COLO668 (cell line): ENCODE data around the gene RIMS4.
A peak's percentile ranks its signal among the peaks of the same experiment; 100 is the strongest.

Experiments
- DNase-seq: peaks from one replicate; lab custom pipeline; 2025; ENCODE audit not compliant: unreplicated experiment; lab: John Stamatoyannopoulos, UW

The RIMS4 gene

GRCh38 chr20:44723391-44723790 lies 87.0 kb downstream of the RIMS4 start:
- no peak for DNase-seq

- DNase-seq = no peak
Measured at GRCh38 chr20:44722990-44723389, 87.4 kb downstream of the RIMS4 start.

GRCh38 chr20:44721785-44722054 lies 88.6 kb downstream of the RIMS4 start:
- DNase-seq = no peak

- no peak for DNase-seq
Measured at GRCh38 chr20:44720997-44721784, 89.2 kb downstream of the RIMS4 start.

- DNase-seq = no peak
Measured at GRCh38 chr20:44720621-44720996, 89.7 kb downstream of the RIMS4 start.

GRCh38 chr20:44719841-44720240 lies 90.5 kb downstream of the RIMS4 start:
- no peak for DNase-seq

- DNase-seq = no peak
Measured at GRCh38 chr20:44717986-44718385, 92.4 kb downstream of the RIMS4 start.

GRCh38 chr20:44716309-44717106 lies 93.8 kb downstream of the RIMS4 start:
- DNase-seq = no peak

GRCh38 chr20:44715499-44716308 lies 94.6 kb downstream of the RIMS4 start:
- no peak for DNase-seq

- DNase-seq = peak; percentile 17
Measured at GRCh38 chr20:44714701-44715498, 95.4 kb downstream of the RIMS4 start, which contains the start of gene CCN5. CCN5 (plus strand) TSS chr20:44715369; CDS start chr20:44715391, 22 bp downstream.

- DNase-seq = no peak
Measured at GRCh38 chr20:44714102-44714700, 96.1 kb downstream of the RIMS4 start.

GRCh38 chr20:44711237-44711636 lies 99.1 kb downstream of the RIMS4 start:
- no peak for DNase-seq

GRCh38 chr20:44709797-44710196 lies 100.5 kb downstream of the RIMS4 start:
- no peak for DNase-seq

- no peak for DNase-seq
Measured at GRCh38 chr20:44709380-44709779, 101.0 kb downstream of the RIMS4 start.

GRCh38 chr20:44707018-44707579 lies 103.2 kb downstream of the RIMS4 start:
- no peak for DNase-seq

- no peak for DNase-seq
Measured at GRCh38 chr20:44706301-44707017, 103.9 kb downstream of the RIMS4 start.

- no peak for DNase-seq
Measured at GRCh38 chr20:44705364-44706094, 104.8 kb downstream of the RIMS4 start.

GRCh38 chr20:44704551-44704971 lies 105.8 kb downstream of the RIMS4 start:
- no peak for DNase-seq
